ENCODE results near the gene CDC42EP5.
"Not testable (repeated sequence)": the region's sequence is repeated elsewhere in the genome, so short reads cannot be mapped to it uniquely, and the experiment has no call there.

Gene CDC42EP5

GRCh38 chr19:54489341-54489740 lies 16.2 kb upstream of the CDC42EP5 start:
- DNase-seq = no peak

GRCh38 chr19:54485851-54486250 lies 12.8 kb upstream of the CDC42EP5 start:
- DNase-seq = no peak

- DNase-seq = no peak
Measured at GRCh38 chr19:54484451-54484850, 11.4 kb upstream of the CDC42EP5 start.

GRCh38 chr19:54482889-54483288 lies 9.8 kb upstream of the CDC42EP5 start:
- no peak for DNase-seq

GRCh38 chr19:54481326-54481930 lies 8.3 kb upstream of the CDC42EP5 start:
- DNase-seq = peak; percentile 55

GRCh38 chr19:54480051-54480450 lies 7.0 kb upstream of the CDC42EP5 start:
- no peak for DNase-seq

- DNase-seq = peak; percentile 24
Measured at GRCh38 chr19:54478677-54479266, 5.7 kb upstream of the CDC42EP5 start.

DNA sequence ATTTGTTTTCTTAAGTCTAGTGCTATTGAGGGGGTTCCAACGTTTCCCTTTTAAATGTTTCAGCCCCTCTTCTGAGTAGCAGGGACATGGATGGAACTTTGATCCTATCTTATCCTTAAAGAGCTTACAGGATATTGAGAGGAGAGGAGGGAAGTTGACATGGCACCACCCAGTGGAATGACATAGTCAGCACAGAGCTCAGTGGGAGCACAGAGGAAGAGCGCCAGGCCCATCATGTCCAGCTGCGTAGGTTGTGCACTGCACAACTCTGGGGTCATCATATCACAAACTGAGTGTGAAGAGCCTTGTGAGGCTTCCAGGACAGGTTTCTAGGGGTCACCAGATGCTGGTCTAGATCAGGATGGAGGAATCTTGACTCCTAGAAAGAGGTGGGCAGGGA lies 4.6 kb upstream of the CDC42EP5 start:
- no peak for DNase-seq

GRCh38 chr19:54475706-54476105 lies 2.6 kb upstream of the CDC42EP5 start:
- DNase-seq = no peak

DNA sequence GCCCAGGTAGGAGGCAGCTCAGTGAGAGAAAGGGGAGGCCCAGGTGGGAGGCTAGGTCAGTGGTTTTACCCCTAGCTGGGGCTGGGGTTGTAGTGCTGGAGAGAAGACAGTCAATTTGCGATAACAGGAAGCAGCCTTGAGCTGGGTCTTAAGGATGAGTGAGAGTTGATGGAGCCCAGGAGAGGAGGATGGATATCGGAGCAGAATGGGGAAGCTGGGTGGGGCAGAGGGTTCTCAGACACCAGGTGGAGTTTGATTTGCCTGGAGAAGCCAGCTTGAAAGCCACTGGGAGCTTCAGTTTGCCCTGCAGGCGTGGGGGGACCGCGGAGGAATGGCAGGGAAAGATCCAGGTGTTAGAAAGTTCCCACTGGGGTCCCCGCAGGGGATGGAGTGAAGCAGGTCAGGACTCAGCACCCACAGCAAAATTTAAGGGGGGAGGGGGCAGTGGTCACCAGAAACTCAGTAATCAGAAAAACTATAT lies 836 bp upstream of the CDC42EP5 start:
- DNase-seq = no peak

DNA sequence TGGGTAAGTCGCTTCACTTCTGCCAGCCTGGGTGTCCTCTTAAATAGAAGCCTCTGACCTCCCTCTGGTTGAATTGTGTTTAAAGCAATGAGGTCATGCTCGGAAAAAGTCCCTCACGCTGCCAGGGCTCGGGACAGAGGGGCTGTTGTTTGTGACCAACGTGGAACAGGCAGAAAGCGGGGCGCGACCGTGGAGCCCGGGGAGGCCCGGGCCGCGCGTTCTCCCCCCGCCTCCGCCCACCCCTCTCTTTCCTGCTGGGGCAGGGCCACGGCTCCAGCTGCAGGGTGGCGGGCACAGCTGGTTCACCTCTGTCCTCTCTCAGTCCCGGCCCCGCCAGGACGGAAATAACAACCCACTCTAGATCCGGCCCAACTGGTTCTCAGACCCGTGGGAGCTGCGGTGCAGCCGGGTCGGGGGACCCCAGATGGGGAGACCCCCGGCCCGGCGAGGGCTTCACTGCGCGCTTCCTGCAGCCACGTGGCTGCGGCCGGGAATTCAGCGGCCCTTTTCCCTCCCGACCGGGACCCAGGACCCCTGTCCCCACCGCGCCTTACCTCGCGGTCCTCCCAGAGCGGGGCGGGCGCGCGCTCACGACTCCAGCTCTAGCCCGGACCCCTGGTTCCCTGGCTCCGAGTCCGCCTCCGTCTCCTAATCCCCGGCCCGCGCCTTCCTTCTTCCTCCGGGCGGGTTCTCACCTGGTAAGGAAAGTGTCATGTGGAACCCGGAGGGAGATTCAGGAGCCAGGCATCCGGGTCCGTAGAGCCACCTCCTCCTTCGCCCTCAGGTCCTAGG lies 1.9 kb downstream of the CDC42EP5 start:
- DNase-seq = no peak

GRCh38 chr19:54470276-54470887 lies 2.7 kb downstream of the CDC42EP5 start:
- DNase-seq = no peak

DNA sequence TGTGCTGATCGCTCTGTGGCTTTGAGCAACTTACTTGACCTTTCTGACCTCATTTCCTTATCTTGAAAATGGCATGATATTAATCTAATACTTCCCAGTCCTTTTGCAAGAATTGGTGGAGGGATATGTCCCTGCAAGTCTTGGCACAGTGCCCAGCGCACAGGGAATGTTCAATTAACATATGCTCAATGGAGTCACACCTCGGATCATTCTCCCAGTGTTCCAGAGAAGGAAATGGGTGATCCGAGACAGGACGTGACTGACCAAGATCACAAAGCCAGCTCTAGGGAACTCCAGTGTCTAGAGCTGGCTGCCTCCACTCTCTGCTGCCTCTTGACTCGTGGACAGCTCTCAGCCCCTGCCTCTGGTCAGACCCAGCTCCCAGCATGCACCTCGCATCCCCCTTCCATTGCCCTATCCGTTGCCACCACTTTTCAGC lies 3.6 kb downstream of the CDC42EP5 start:
- DNase-seq = no peak

DNA sequence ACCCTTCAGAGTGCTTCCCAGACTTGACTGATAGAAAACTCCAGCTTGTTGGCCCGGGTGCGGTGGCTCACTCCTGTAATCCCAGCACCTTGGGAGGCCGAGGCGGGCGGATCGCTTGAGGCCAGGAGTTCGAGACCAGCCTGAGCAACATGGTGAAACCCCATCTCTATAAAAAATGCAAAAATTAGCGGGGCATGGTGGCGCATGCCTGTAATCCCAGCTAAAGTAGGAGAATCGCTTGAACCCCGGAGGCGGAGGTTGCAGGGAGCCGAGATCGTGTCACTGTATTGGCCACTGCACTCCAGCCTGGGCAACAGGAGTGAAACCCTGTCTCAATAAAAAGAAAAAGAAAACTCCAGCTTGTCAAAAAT lies 7.0 kb downstream of the CDC42EP5 start:
- DNase-seq = not testable (repeated sequence)

- DNase-seq = no peak
Measured at GRCh38 chr19:54465426-54466109, 7.5 kb downstream of the CDC42EP5 start.

DNA sequence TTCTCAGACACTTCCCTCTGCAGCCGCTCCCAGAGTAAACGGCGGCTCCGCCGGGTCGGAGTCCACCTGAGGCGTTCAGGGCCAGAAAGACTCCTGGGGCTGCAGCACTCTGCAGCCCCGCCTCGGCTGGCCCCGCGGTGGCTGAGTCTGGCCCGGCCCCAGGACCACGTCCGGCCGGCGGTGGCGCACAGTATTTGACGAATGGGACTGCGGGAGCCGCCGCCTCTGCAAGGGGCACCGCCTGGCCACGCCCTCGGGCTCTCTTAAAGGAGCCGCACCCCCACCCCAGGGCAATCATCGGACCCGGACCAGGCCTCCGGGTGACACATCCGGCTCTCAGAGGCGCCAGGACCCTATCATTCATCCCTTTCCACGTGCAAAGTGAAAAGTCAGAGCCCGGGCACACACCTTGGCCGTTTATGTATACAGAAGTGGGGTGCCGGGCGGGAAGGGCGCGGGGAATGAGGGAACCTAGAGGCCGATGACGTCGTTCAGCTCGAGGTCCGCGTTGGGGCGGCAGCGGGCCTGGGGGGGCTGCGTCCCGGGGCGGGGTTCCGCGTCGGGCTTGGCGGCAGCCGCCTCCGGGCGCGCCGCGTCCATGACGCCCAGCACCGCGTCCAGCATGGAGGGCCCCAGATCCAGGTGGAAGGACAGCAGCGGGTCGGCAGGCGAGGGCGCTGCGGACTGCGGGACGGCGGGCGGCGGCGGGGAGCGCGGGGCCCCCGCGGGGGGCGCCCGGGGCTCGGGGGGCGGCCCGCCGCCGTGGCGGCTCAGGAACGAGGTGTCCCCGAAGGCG lies 8.3 kb downstream of the CDC42EP5 start:
- DNase-seq = peak; percentile 77

- DNase-seq = peak; percentile 79
Measured at GRCh38 chr19:54464044-54464629, 9.0 kb downstream of the CDC42EP5 start.

GRCh38 chr19:54463531-54464043 lies 9.5 kb downstream of the CDC42EP5 start, which contains the start of gene LENG9:
Gene LENG9, minus strand, starts transcription at chr19:54463778. Its CDS starts 252 bp downstream, at chr19:54463526.
- DNase-seq = peak; percentile 92

GRCh38 chr19:54462655-54463530 lies 10.2 kb downstream of the CDC42EP5 start:
- peak; percentile 72 for DNase-seq

- DNase-seq = no peak
Measured at GRCh38 chr19:54462047-54462654, 10.9 kb downstream of the CDC42EP5 start.
